GM19043 (cell line): Measurements from ENCODE around the gene ARID3C.

Source experiments
- ATAC-seq: cut with Tn5 transposase; IDR thresholded peaks from one replicate; pipeline ENCODE4 v1.9.1; 2021; ENCODE audit warnings: low read depth; ENCODE audit not compliant: unreplicated experiment

Gene ARID3C, protein sequence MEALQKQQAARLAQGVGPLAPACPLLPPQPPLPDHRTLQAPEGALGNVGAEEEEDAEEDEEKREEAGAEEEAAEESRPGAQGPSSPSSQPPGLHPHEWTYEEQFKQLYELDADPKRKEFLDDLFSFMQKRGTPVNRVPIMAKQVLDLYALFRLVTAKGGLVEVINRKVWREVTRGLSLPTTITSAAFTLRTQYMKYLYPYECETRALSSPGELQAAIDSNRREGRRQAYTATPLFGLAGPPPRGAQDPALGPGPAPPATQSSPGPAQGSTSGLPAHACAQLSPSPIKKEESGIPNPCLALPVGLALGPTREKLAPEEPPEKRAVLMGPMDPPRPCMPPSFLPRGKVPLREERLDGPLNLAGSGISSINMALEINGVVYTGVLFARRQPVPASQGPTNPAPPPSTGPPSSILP

DNA sequence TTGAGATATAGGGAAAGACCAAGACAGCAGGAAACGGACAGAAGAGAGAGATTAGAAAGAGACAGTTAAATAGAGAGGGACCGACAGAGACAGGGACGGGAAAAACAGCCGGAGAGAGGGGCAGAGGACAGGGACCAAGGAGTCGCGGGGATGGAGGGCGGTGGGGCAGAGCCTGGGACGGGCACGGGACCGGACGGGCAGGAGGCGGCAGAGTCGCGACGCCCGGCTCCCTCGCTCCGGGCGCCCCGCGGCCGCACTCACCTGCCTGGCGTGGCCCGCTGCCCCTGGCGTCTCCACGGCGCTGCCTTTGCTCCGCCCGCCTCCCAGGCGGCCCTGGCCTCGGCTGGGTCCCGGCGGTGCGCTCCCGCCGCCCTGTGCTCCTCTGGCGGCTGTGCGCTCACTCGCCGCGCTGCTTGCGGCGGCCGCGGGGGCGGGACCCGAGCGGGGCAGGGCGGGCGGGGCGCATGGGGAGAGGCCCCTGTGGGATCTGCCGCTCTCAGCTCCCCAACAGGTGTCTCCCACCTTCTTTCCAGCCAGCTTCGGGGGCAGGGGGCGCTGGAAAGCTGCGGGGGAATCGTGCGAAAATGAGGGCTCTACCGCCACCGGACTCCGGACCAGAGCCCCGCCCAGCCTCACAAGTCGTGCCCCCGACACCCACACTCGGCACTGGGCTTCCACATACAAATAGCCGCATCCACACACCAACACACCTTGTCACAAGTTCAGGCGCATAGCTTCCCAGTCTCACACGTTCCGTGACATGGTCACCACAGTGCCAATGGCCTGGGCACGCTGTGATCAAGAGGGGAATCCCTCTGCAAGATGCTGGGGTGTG is at the start of gene ARID3C:
TSS of gene ARID3C (minus strand) at position 411 of the 835 bp plus-strand sequence. CDS start 1,052 bp downstream, outside the sequence.
- no peak for ATAC-seq

GRCh38 chr9:34675869-34676268 is 47.0 kb upstream of the ARID3C start:
- no peak for ATAC-seq

- ATAC-seq, result no peak
These were observed 46.3 kb upstream of the ARID3C start for GRCh38 chr9:34675048-34675714.

- ATAC-seq, result no peak
These were observed 45.6 kb upstream of the ARID3C start for GRCh38 chr9:34674440-34674839.

DNA sequence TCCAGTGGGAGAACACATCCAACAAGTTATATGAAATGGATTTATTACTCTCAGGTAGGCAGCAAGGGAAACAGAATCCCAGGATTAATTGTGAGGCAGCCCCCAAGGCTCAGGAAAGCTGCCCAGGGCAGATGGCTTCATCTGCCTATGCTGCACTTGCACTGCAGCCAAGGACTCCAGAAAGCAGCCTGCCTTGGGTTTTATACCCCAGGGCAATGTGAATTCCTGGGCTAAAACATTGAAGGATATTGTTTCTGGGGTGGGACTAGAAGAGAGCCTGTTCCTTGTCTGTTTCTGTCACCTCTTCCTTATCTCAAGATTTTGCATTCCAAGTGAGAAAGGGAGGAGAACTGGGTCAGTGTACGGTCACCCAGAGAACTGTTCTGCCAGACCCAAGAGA is 42.4 kb upstream of the ARID3C start:
- no peak for ATAC-seq

GRCh38 chr9:34669809-34670562 is 41.1 kb upstream of the ARID3C start:
- ATAC-seq, result no peak

DNA sequence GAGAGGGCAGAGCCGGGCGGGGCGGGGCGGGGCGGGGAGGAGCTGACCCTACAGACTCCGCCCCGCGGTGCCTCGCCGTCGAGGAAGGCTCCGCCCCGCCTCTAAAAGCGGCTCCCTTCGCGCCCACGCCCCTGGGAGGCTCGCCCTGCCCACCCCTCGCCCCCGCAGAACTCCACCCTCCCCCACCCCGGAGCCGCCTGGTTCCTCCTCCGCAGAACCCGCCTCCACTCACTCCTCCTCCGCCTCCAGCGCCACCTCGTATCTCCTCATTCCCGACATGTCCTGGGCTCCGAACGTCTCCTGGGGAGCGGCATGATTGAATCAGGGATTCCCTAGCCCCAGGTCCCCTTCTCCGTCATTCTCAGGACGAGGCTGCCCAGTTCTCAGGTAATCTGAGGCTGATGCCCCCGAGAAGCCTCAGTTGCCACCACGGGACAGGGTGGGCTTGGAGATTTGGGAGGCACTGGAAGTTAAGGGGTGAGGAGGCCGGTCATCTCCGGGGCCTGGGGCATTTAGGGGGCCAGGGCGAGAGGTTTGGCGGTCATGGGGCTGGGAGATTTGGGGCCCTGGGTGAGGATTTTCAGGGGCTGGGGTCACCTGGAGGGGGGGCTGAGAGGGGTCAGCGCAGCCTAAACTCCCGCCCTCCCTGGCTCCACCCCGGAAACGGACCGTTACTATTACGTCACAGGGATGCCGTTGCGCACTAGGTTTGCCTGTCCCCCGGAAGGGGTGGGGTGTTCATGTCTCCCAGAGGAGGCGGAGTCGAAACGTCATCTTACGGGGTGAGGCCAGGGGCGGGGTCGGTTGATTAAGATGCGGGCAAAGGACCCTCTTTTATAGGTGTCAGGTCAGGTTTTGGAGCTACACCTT is 36.8 kb upstream of the ARID3C start:
- peak; percentile 85 for ATAC-seq

DNA sequence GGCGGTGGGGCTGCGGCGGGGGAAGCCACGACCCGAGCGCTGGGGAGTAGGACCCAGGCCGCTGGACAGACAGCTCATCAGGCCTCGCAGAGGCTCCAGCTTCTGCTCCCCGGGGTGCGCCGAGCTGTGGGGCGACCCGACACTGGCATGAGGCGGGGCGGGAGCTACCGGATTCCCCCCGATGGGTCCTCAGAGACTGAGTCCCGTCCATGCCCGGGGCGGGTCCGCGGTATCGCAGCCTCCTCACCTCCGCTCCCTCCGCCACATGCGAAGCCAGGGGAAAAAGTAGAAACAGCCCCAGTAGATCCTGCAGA is 36.2 kb upstream of the ARID3C start:
- ATAC-seq, result peak; percentile 20

- no peak for ATAC-seq
These were observed 35.6 kb upstream of the ARID3C start for GRCh38 chr9:34664281-34665066.

GRCh38 chr9:34663303-34663605 is 34.4 kb upstream of the ARID3C start:
- no peak for ATAC-seq

GRCh38 chr9:34662526-34663302 is 33.8 kb upstream of the ARID3C start, which contains the start of gene CCL27:
Gene CCL27, minus strand, starts transcription at chr9:34662657. Its CDS starts 24 bp downstream, at chr9:34662633.
- no peak for ATAC-seq

DNA sequence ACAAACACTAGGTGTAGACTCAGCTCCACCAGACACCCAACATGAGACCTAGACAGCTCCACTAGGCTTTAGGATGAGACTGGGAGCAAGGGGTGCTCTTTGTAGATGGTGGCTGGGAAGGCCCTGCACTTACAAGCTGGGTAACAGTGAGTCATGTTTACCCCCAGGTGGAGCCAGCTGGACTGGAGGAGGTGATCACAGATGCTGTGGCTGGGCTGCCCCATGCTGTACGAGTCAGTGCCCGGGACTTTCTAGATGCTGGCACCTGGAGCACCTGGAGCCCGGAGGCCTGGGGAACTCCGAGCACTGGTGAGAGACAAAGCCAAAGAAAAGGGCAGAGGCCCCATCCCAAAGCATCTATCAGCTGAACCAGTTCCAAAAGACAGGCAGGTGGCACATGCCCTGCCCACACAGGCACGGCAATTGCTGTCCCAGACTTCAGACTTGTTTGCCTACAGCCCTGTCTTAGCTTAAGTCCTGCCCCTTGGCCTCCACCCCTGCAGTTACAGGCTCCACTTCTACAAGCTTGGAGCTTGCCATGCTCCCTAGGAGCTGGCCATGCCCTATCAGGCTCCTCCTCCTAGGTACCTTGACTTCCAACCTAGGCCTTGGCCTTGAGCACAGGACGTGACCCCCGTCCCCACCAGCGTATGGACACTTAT is 30.9 kb upstream of the ARID3C start:
- ATAC-seq, result no peak

GRCh38 chr9:34658461-34658860 is 29.6 kb upstream of the ARID3C start:
- ATAC-seq, result no peak

DNA sequence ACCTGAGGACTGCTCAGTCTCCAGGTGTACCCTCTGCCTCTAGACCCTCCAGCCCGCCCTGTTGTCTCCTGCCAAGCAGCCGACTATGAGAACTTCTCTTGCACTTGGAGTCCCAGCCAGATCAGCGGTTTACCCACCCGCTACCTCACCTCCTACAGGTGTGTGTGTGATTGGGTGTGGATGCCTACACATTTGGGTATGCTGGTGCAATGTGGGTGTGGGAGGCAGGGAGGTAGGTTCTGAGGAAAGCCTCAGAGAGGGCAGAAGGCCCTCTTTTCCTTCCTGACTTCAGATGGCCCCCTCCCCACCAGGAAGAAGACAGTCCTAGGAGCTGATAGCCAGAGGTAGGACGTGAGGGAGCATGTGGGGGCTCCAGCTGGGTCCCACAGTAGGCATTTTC is 28.1 kb upstream of the ARID3C start:
- ATAC-seq, result no peak

GRCh38 chr9:34655394-34655793 is 26.5 kb upstream of the ARID3C start:
- ATAC-seq, result no peak

- ATAC-seq, result no peak
These were observed 25.6 kb upstream of the ARID3C start for GRCh38 chr9:34654323-34655051.
